GM13976 (cell line): ENCODE measurements around the gene LRRC52.
"Not testable (repeated sequence)": the region's sequence is repeated elsewhere in the genome, so short reads cannot be mapped to it uniquely, and the experiment has no call there.

Source experiments
- DNase-seq: peaks from one replicate; pipeline ENCODE4 v3.0.0; 2012; ENCODE audit warnings: low spot score
- in situ Hi-C: fragments of 300-500 bp; cut with MboI; formaldehyde crosslinking; loops from one replicate; pipeline ENCODE4 v1.12.0; 2022; ENCODE audit warnings: low sequenced_read_pairs, mixed read lengths, inconsistent platforms; ENCODE audit not compliant: unreplicated experiment
- TF ChIP-seq, protein P1 (sequence below): IDR thresholded peaks from 2 replicates; pipeline ENCODE4 v1.5.1; 2012; ENCODE audit warnings: borderline replicate concordance, mild to moderate bottlenecking; ENCODE audit not compliant: insufficient read depth; ENCODE audit errors: extremely low read depth, missing control alignments, control extremely low read depth

The LRRC52 gene

DNA sequence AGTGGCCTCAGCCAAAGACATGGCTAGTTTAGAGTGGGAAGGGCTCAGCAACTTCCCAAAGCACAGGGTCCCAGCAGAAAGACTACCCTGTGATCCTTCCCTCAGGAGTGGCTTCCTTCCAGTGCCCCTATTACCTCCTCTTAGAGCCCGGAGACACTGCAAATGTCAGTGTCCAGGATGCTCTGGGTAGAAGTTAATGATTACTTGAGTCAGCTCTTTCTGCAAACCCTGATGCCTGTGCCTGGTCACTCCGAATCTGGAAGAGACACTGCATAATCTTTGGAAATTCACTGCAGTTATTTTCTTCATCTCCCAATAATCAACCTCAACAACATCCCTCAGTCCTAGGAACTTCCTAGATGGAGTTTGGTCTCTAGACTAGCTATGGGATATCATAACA, 60.0 kb downstream of the LRRC52 start:
- DNase-seq, result no peak
- in situ Hi-C loops, result loop anchor here (5.0 to 25.0 kb wide), 2 partner anchors 308 to 883 kb away; no protein-coding TSS in a partner anchor
- TF ChIP-seq, protein P1, sequence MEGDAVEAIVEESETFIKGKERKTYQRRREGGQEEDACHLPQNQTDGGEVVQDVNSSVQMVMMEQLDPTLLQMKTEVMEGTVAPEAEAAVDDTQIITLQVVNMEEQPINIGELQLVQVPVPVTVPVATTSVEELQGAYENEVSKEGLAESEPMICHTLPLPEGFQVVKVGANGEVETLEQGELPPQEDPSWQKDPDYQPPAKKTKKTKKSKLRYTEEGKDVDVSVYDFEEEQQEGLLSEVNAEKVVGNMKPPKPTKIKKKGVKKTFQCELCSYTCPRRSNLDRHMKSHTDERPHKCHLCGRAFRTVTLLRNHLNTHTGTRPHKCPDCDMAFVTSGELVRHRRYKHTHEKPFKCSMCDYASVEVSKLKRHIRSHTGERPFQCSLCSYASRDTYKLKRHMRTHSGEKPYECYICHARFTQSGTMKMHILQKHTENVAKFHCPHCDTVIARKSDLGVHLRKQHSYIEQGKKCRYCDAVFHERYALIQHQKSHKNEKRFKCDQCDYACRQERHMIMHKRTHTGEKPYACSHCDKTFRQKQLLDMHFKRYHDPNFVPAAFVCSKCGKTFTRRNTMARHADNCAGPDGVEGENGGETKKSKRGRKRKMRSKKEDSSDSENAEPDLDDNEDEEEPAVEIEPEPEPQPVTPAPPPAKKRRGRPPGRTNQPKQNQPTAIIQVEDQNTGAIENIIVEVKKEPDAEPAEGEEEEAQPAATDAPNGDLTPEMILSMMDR, result no peak

- TF ChIP-seq, protein P1, result no peak
- in situ Hi-C loops, result loop anchor here (25.0 kb wide), 1 partner anchor 882 kb away; no protein-coding TSS in a partner anchor
- no peak for DNase-seq
Measured at GRCh38 chr1:165605246-165605645, 61.4 kb downstream of the LRRC52 start.

GRCh38 chr1:165606676-165607075, 62.9 kb downstream of the LRRC52 start:
- DNase-seq, result not testable (repeated sequence)
- in situ Hi-C loops, result loop anchor here (25.0 kb wide), 1 partner anchor 881 kb away; no protein-coding TSS in a partner anchor

GRCh38 chr1:165610866-165611265, 67.1 kb downstream of the LRRC52 start:
- no peak for DNase-seq
- in situ Hi-C loops, result loop anchor here (25.0 kb wide), 1 partner anchor 876 kb away; no protein-coding TSS in a partner anchor
- TF ChIP-seq, protein P1, result no peak

- in situ Hi-C loops, result loop anchor here (25.0 kb wide), 1 partner anchor 875 kb away; no protein-coding TSS in a partner anchor
- DNase-seq, result no peak
- TF ChIP-seq, protein P1, result no peak
Measured at GRCh38 chr1:165612062-165612461, 68.3 kb downstream of the LRRC52 start.
